D721Med (cell line): ENCODE measurements around the gene CYB5R3.
"Not testable (repeated sequence)": the region's sequence is repeated elsewhere in the genome, so short reads cannot be mapped to it uniquely, and the experiment has no call there.

Experiments
- DNase-seq: peaks from one replicate; pipeline ENCODE4 v3.0.0; 2011; ENCODE audit warnings: low spot score; ENCODE audit not compliant: insufficient read length
- FAIRE-seq: peaks from 2 replicates; lab custom pipeline; 2011; peaks lifted over from hg19 to GRCh38; lab: Jason Lieb, UNC
- TF ChIP-seq, protein P1 (sequence below): IDR thresholded peaks from 2 replicates; pipeline ENCODE4 v1.5.1; 2012; ENCODE audit warnings: mild to moderate bottlenecking, control low read depth; ENCODE audit not compliant: insufficient read depth; ENCODE audit errors: missing control alignments

The CYB5R3 gene

GRCh38 chr22:42587588-42588175, 61.5 kb downstream of the CYB5R3 start:
- DNase-seq (no peak), FAIRE-seq (no peak)
- TF ChIP-seq, protein P1, sequence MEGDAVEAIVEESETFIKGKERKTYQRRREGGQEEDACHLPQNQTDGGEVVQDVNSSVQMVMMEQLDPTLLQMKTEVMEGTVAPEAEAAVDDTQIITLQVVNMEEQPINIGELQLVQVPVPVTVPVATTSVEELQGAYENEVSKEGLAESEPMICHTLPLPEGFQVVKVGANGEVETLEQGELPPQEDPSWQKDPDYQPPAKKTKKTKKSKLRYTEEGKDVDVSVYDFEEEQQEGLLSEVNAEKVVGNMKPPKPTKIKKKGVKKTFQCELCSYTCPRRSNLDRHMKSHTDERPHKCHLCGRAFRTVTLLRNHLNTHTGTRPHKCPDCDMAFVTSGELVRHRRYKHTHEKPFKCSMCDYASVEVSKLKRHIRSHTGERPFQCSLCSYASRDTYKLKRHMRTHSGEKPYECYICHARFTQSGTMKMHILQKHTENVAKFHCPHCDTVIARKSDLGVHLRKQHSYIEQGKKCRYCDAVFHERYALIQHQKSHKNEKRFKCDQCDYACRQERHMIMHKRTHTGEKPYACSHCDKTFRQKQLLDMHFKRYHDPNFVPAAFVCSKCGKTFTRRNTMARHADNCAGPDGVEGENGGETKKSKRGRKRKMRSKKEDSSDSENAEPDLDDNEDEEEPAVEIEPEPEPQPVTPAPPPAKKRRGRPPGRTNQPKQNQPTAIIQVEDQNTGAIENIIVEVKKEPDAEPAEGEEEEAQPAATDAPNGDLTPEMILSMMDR, result no peak

DNA sequence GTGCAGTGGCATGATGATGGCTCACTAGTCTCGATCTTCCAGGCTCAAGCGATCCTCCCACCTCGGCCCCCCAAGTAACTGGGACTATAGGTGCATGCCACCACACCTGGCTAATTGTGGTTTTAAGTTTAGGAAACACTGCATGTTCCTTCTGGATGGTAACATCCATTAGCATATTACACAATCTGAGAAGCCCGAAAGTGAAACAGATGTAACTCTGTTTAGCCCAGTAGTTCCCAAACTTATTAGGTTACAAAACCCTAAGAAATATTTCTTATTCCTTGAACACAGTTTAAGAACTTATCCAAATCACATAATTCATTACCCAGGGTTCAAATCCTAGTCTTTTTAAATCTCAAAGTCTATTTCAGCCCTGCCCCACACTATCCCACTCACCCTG, 62.8 kb downstream of the CYB5R3 start:
- no peak for FAIRE-seq
- TF ChIP-seq, protein P1, result no peak
- DNase-seq, result no peak

- TF ChIP-seq, protein P1, result no peak
- FAIRE-seq (no peak), DNase-seq (no peak)
These were observed 64.1 kb downstream of the CYB5R3 start for GRCh38 chr22:42585096-42585495.

GRCh38 chr22:42584364-42584940, 64.7 kb downstream of the CYB5R3 start:
- DNase-seq, result no peak
- FAIRE-seq, result no peak
- TF ChIP-seq, protein P1, result no peak

- no peak for DNase-seq
- FAIRE-seq, result no peak
- TF ChIP-seq, protein P1, result no peak
These were observed 66.2 kb downstream of the CYB5R3 start for GRCh38 chr22:42582987-42583386.

- FAIRE-seq (no peak), DNase-seq (peak; percentile 34)
- TF ChIP-seq, protein P1, result no peak
These were observed 67.2 kb downstream of the CYB5R3 start for GRCh38 chr22:42581762-42582716.

GRCh38 chr22:42581194-42581761, 67.9 kb downstream of the CYB5R3 start:
- not testable (repeated sequence) for FAIRE-seq, DNase-seq

DNA sequence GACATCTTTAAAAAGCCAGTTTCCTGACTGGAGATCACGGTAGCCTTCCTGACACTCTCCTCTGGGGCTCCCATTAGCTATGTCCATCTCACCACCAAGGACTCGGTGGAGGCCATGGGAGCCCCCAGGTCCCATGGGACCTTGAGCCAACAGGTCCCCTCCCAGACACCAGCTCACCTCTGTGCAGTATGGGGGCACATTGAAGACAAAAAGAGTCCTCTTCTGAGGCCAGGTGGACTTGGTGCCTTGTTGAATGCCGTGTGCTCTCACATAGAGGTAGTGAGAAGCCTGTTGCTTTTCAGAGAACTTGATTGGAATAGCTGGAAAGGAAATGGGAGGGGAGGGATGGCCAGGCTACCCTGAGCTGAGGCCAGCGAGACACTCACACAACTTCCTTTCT, 69.2 kb downstream of the CYB5R3 start:
- FAIRE-seq, result not testable (repeated sequence)

More for the DNA sequence above, 69.2 kb downstream of the CYB5R3 start:
- DNase-seq, result not testable (repeated sequence)
